GM21528 (cell line): ENCODE measurements around the gene APBB2.
"Not testable (repeated sequence)": the region's sequence is repeated elsewhere in the genome, so short reads cannot be mapped to it uniquely, and the experiment has no call there.

Source experiments
- ATAC-seq: cut with Tn5 transposase; IDR thresholded peaks from one replicate; pipeline ENCODE4 v1.9.1; 2021; ENCODE audit warnings: mild to moderate bottlenecking, moderate library complexity; ENCODE audit not compliant: unreplicated experiment, low FRiP score

APBB2 gene

GRCh38 chr4:41160012-41160789 lies 54.1 kb downstream of the APBB2 start:
- no peak for ATAC-seq

DNA sequence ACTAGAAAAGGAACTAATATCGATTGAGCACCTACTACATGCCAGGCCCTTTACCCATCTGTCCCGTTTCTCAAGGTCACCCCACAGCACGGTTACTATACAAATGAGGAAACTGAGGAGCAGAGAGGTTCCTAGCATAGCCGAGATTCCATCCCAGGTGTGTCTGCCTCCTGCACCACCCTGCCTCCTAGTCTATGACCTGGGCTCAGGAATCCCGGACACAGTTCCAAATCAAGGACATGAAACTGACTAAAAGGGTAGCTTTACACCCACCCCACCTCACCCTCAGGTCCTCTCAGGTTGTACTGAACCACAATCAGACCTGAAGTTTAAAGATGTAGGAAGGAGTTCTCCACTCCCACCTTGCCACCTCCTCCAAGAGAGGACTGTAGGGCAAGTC lies 55.6 kb downstream of the APBB2 start:
- no peak for ATAC-seq

- ATAC-seq = no peak
Measured at GRCh38 chr4:41158274-41158673, 56.1 kb downstream of the APBB2 start.

GRCh38 chr4:41157009-41157408 lies 57.3 kb downstream of the APBB2 start:
- no peak for ATAC-seq

GRCh38 chr4:41156574-41156973 lies 57.8 kb downstream of the APBB2 start:
- no peak for ATAC-seq

DNA sequence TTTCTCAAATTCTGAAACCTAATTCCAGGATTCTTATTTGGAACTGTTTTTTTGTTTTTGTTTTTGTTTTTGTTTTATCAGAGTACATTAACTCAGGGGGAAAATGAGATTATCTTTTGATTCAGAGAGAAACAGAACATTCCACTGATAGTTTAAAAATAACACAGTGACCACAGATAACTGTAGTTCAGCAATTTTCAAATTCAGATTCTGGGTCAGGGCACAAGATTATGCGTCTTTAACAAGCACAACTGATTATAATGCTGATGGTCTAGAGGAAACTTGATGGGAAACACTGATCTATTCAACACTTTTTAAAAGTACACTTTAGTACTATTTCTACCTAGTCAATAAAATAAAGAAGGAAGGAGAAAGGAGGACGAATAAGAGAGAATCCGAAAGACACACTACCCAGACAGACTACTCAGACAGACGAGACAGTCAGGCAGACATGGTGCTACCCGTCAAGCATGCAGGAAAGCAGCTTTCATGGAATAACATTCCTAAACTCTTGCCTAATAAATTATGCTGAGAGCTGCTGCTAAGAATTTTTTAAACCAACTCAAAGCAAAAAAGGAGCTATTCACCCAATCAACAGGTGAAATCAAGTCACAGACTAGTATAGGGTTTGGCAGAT lies 59.0 kb downstream of the APBB2 start:
- ATAC-seq = no peak

GRCh38 chr4:41154814-41155177 lies 59.5 kb downstream of the APBB2 start:
- no peak for ATAC-seq

- no peak for ATAC-seq
Measured at GRCh38 chr4:41154010-41154813, 60.1 kb downstream of the APBB2 start.

DNA sequence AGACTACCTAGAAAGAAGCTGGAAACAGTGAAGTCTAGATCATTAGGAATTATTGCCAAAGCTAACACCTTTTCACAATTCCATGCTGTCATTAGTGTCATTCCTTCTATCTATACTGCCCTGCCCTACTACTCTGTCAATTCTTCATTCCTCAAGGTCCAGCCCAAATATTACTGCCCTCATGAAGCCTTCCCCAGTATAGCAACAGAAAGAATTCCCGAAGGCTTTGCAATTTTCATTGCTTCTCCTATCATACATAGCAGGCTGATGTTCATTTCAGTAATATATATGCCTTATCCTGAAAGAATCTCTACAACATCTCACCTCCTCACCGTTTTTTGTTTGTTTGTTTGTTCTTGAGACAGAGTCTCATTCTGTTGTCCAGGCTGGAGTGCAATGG lies 63.9 kb downstream of the APBB2 start:
- ATAC-seq = no peak

GRCh38 chr4:41149568-41149967 lies 64.8 kb downstream of the APBB2 start:
- ATAC-seq = not testable (repeated sequence)

DNA sequence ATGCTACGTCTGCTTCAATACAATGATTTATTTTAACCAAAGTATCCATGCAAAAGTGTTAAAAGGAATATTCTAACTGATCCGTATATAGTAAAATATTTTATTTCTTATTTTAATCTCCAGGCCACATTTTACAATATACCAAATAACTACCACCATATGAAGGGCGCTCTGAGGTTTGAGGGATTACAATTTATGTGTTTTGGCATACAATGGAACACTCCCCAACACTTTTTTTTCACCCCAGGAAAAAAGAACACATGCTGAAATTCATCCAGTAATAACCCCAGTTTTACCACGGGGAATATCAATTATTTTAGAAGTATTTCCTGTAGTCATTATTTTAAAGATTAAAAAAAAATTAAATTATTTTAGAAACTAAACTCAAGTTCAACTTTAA lies 65.4 kb downstream of the APBB2 start:
- no peak for ATAC-seq

DNA sequence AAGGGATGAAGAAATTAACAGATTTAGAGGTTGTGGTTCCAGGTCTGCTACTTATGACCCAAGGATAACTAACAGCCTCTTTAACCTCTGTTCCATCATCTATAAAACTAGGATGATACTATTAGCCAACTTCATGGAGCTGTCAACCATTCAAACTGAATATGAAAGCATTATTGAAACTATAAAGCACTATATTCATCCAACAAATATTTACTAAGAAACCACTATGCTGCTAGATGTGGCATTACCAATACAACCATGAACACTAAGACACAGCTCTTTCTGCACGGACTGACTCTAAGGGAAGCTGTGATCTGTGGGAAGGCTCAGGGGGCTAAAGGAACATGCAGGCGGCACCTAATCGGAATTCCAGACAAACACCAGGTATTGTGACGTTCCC lies 66.0 kb downstream of the APBB2 start:
- ATAC-seq = no peak

GRCh38 chr4:41147570-41147969 lies 66.8 kb downstream of the APBB2 start:
- ATAC-seq = not testable (repeated sequence)

- ATAC-seq = no peak
Measured at GRCh38 chr4:41146716-41147506, 67.4 kb downstream of the APBB2 start.

DNA sequence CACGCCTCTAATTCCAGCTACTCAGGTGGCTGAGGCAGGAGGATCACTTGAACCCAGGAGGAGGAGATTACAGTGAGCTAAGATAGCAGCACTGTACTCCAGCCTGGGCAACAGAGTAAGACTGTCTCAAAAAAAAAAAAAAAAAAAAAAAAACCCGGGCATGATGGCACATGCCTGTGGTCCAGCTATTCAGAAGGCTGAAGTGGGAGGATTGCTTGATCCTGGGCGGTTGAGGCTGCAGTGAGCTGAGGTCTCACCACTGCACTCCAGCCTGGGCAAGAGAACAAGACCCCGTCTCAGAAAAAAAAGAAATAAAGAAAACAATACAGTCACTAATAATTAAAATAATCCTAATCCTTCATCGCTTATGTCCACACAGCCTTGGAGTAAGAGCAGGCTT lies 68.1 kb downstream of the APBB2 start:
- ATAC-seq = no peak

GRCh38 chr4:41145571-41146078 lies 68.7 kb downstream of the APBB2 start:
- ATAC-seq = no peak

GRCh38 chr4:41144812-41145211 lies 69.5 kb downstream of the APBB2 start:
- ATAC-seq = no peak

GRCh38 chr4:41144040-41144379 lies 70.3 kb downstream of the APBB2 start:
- no peak for ATAC-seq

DNA sequence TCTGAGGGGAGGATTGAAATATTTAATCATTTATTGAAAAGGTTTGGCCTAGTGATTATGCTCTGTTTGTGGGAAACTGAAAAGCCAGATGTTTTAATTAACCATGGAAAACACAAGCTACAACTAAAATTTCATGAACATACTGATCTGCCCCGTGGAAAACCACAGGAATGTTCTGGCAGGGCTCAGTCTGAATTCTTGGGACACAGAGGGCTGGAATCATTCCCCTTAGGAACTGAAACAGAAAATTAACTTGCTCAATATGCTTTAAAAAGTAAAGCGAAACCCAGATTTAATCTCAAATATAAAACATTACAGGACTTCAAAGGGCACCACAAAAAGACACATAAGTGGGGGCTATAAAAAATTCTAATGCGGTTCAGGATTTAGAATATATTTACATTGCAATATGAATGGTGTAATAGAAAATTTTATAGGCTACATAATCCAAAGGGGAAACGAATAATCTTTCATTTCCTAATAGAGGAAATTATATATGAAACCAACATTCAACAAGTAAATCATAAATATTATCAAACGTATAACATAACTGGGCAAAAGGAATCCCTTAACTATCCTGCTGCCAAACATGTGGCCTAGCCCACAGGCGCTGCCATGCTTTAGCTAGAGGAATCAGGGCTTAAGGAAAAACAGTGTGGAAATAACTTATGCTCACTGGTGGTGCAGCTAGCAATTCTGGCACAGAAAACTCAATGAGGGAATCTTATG lies 70.9 kb downstream of the APBB2 start:
- no peak for ATAC-seq
